Measurements from ENCODE around the gene MAPK12. TPM values are rescaled to one million over a fixed set of nuclear protein-coding genes. Genes with fewer than 3 reads are reported as not detected.
A peak's percentile ranks its signal among the peaks of the same experiment; 100 is the strongest.

MAPK12 gene
- total and polyA plus RNA-seq, 10 of the 15 experiments (the other 5 are each of a cell fraction or from before 2014, with no cell fraction given), result 1.1 to 38.9 (median 16.3) TPM

GRCh38 chr22:50278956-50279619 is 17.6 kb upstream of the MAPK12 start:
- SMC1A ChIA-PET (ENCODE audit: uncharacterized antibody, unreplicated experiment), result no interaction called here
- H3K27me3 ChIP-seq (replicated peaks in 1 of 2; ENCODE audit: control insufficient read depth in 2 of 2, insufficient read depth in 2 of 2, low read length in 1 of 2), result no peaks in the 10 kb centered on the region
- CTCF ChIA-PET, result no interaction called here
- no peak overlapping the region for H3K27ac ChIP-seq (ENCODE audit: control insufficient read depth, insufficient read depth)
- in situ Hi-C loops (cut with MboI), result loop anchor here (5.0 kb wide), 1 partner anchor 48 kb away; the partner anchor contains the start of gene DENND6B
- RAD21 ChIA-PET (ENCODE audit: unreplicated experiment), result interaction anchor here (0.9 kb wide), 1 partner anchor 36 kb away, joined by 3 read pairs; no protein-coding TSS in a partner anchor
- no peak overlapping the region for H3K9ac ChIP-seq (ENCODE audit: control insufficient read depth, insufficient read depth, low read length)
- H3K79me2 ChIP-seq (ENCODE audit: control insufficient read depth, insufficient read depth, low read length), result no peaks in the 10 kb centered on the region
- H3K36me3 ChIP-seq (ENCODE audit: control insufficient read depth in 2 of 2, insufficient read depth in 2 of 2, low read length in 1 of 2), result peaks cover 0 to 47% of the 10 kb centered on the region in 2 experiments; a peak in 3 of 4 replicates
- H3K4me1 ChIP-seq (ENCODE audit: control insufficient read depth, insufficient read depth, low read length), result no peaks in the 10 kb centered on the region
- DNase-seq (ENCODE audit: low read depth, low spot score) (no peak), ATAC-seq (no peak), FAIRE-seq (no peak)
- 92% methylated on average over 30 of the region's 30 CpGs for WGBS (ENCODE audit: insufficient coverage, insufficient replicate concordance, low lambda C conversion rate, missing lambda C conversion rate)
- intact Hi-C loops (cut with micrococcal nuclease; ENCODE audit: unreplicated experiment), result no loop called here
- TF ChIP-seq POLR2A (IDR thresholded peaks at IDR 0.05; ENCODE audit: low read depth, low read length) (peak; percentile 58), PKNOX1 (IDR thresholded peaks at IDR 0.05) (no peak), BCL3 (IDR thresholded peaks at IDR 0.05; ENCODE audit: borderline replicate concordance, insufficient read depth, low read depth, low read length, poor library complexity, severe bottlenecking) (peak; percentile 51), ZNF217 (IDR thresholded peaks at IDR 0.05) (no peak)
- no peak overlapping the region for H3K4me2 ChIP-seq (ENCODE audit: control insufficient read depth, insufficient read depth)
- POLR2A ChIA-PET, result no interaction called here
- no peak overlapping the region for H2AFZ ChIP-seq (ENCODE audit: control insufficient read depth, low read depth, low read length)
- no peaks in the 10 kb centered on the region for H4K20me1 ChIP-seq (ENCODE audit: control insufficient read depth, insufficient read depth)
- no peak overlapping the region for H3K4me3 ChIP-seq
- no TSS peak for BruUV-seq (replicated peaks)
- no peaks in the 10 kb centered on the region for H3K9me3 ChIP-seq (replicated peaks; ENCODE audit: control insufficient read depth, insufficient read depth, low read length)
